ENCODE measurements around the gene HPN.
A peak's percentile ranks its signal among the peaks of the same experiment; 100 is the strongest.

Gene HPN

GRCh38 chr19:35066691-35067563, 25.4 kb downstream of the HPN start:
- peak; percentile 82 for TF ChIP-seq CTCF (conservative IDR thresholded peaks at IDR 0.05; ENCODE audit: low read depth)
- ChIA-PET CTCF (interaction anchor here (0.5 to 2.4 kb wide), 29 partner anchors 8 to 328 kb away, joined by 3 to 42 read pairs (median 5); partner anchors contain the start of genes FXYD1, FXYD3, FXYD5 and FXYD7), POLR2A (ENCODE audit: low non-redundant PET) (interaction anchor here (0.7 kb wide), 1 partner anchor 44 kb away, joined by 4 read pairs; no protein-coding TSS in a partner anchor)
- peak; percentile 70 for DNase-seq (ENCODE audit: low spot score)
- H3K27ac ChIP-seq = peak overlapping the region; percentile 28

GRCh38 chr19:35068941-35069634, 27.6 kb downstream of the HPN start:
- DNase-seq (ENCODE audit: low spot score) = no peak
- ChIA-PET POLR2A (ENCODE audit: low non-redundant PET) (no interaction called here), CTCF (interaction anchor here (0.7 to 1.2 kb wide), 2 partner anchors 66 to 75 kb away, joined by 3 read pairs; no protein-coding TSS in a partner anchor)
- H3K27ac ChIP-seq = no peak overlapping the region
- TF ChIP-seq CTCF (conservative IDR thresholded peaks at IDR 0.05; ENCODE audit: low read depth) = no peak

DNA sequence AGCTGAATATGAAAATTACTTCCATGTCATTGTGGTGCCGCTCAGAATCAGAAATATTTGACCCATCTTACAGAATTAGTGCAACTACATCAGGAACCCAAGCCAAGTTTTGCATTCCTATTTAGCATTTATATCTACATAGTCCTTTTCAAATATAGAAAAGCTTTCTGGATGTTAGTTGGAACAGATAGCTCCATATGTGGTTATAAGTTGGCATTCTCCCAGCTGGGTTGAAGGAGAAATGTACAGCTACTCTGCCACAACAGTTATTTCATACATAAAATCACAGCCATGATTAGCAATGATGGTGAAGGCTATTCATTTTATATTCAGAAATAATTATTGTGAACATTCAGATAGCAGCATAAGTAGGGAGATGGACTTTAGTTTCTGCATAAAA, 28.2 kb downstream of the HPN start:
- TF ChIP-seq CTCF (conservative IDR thresholded peaks at IDR 0.05; ENCODE audit: low read depth) = no peak
- CTCF ChIA-PET = interaction anchor here (0.7 to 1.2 kb wide), 2 partner anchors 20 to 66 kb away, joined by 3 to 4 read pairs; no protein-coding TSS in a partner anchor
- POLR2A ChIA-PET (ENCODE audit: low non-redundant PET) = no interaction called here
- no peak for DNase-seq (ENCODE audit: low spot score)
- H3K27ac ChIP-seq = no peak overlapping the region

DNA sequence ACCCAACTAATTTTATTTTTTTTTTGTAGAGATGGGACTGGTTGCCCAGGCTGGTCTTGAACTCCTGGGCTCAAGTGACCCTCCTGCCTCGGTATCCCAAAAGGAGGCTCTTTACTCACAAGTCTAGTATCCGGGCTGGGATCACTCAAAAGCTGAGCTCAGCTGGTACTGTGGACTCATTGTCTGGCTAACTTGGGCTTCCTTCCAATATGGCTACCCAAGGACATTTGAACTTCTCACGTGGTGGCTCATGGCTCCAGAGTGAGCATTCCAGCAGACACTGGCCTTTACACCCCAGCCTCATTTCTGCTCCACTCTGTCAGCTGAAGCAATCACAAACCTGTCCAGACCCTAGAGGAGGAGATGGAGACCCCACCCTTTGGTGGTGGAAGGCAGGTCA, 28.9 kb downstream of the HPN start:
- TF ChIP-seq CTCF (conservative IDR thresholded peaks at IDR 0.05; ENCODE audit: low read depth) = no peak
- no peak for DNase-seq (ENCODE audit: low spot score)
- no peak overlapping the region for H3K27ac ChIP-seq
- ChIA-PET POLR2A (ENCODE audit: low non-redundant PET) (no interaction called here), CTCF (interaction anchor here (0.6 to 1.3 kb wide), 5 partner anchors 20 to 97 kb away, joined by 3 to 7 read pairs (median 4); no protein-coding TSS in a partner anchor)

DNA sequence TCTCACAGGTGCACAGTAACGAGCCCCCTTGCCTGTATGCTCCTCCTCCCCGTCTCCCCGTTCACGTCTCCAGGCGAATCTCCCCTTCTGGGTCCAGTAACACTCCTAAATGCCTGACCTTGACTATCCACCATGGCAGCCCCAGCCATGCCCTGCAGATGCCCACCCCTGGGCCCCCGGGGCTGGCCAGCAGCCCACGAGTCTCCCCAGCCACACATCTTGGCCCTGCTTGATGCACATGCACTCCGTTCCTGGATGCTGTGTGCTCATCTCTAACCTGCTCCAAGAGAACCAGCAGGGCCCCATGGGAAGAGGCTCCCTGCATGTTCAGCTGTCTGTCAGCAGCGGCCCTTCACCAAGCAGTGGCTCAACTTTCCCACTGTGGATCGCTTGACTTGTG, 32.0 kb downstream of the HPN start:
- no peak for TF ChIP-seq CTCF (conservative IDR thresholded peaks at IDR 0.05; ENCODE audit: low read depth)
- H3K27ac ChIP-seq = no peak overlapping the region
- ChIA-PET CTCF (interaction anchor here (0.7 to 1.2 kb wide), 2 partner anchors 23 to 477 kb away, joined by 3 read pairs; no protein-coding TSS in a partner anchor), POLR2A (ENCODE audit: low non-redundant PET) (no interaction called here)
- DNase-seq (ENCODE audit: low spot score) = no peak

GRCh38 chr19:35073941-35074340, 32.4 kb downstream of the HPN start:
- CTCF ChIA-PET = interaction anchor here (0.7 to 1.2 kb wide), 3 partner anchors 22 to 477 kb away, joined by 3 to 4 read pairs (median 3); no protein-coding TSS in a partner anchor
- no peak for TF ChIP-seq CTCF (conservative IDR thresholded peaks at IDR 0.05; ENCODE audit: low read depth)
- H3K27ac ChIP-seq = no peak overlapping the region
- POLR2A ChIA-PET (ENCODE audit: low non-redundant PET) = no interaction called here
- DNase-seq (ENCODE audit: low spot score) = no peak
